Stimulated activated CD4-positive, alpha-beta T cell treated with anti-CD3 and anti-CD28 coated beads, Interleukin-1b, Interleukin-23, amount 100 ng/mL, for 4 hours (primary cell): ENCODE data around the gene DHRSX.
"Not testable (repeated sequence)": the region's sequence is repeated elsewhere in the genome, so short reads cannot be mapped to it uniquely, and the experiment has no call there.

Source experiments
- DNase-seq, 2 donors: peaks; one replicate each; pipeline ENCODE4 v3.0.0-alpha.2; 2020; ENCODE audit warnings: low read depth in 2 of 2

The DHRSX gene

DNA sequence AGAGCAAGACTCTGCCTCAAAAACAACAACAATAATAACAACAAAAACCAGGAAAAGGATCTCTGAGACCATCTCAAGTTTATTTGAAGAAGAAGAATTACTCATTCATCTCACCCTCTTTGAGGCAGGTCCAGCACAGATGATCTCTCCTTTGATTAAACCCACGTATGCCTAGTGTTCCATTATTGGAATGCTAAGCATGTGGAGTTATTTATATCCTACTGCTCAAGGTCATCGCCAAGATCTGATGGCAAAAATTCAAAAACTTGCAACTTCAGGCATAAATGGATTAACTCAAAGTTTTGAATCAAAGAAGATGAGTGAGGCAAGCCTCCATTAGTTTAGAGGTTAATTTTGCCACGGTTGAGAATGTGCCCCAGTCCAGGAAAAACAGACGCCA is 184.2 kb downstream of the DHRSX start:
- no peak for DNase-seq

DNA sequence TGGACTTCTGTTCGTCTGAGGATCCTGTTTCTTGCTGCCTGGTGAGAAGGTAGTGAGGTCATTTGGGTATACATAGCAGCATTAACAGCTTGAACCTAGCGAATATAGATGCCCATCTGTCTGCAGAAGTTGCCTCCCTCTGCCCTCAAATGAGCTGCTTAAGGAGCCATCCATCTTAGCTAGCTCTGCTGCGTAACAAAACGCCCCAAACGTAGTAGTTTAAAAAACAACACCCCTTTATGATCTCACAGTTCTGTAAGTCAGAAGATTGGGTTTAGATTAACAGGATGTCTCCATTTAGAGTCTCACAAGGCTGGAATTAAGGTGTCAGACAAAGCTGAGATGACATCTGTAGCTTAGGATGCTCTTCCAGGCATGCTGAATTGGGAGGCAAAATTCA is 185.3 kb downstream of the DHRSX start:
- no peak for DNase-seq

DNA sequence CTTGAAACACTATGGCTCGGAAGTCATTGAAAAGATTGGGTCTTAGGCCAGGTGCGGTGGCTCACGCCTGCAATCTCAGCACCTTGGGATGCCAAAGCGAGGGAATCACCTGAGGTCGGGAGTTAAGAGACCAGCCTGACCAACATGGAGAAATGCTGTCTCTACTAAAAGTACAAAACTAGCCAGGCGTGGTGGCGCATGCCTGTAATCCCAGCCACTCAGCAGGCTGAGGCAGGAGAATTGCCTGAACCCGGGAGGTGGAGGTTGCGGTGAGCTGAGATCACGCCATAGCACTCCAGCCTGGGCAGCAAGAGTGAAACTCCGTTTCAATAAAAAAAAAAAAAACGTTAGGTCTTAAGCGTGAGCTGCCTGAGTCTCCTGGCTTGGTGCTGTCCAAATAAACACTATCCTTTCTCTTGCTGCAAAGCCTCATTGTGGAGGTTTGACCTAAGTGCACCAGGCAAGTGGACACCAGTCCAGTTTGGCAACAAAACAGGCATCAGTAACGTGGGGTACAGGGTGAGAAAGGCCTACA is 185.9 kb downstream of the DHRSX start:
- no peak for DNase-seq

DNA sequence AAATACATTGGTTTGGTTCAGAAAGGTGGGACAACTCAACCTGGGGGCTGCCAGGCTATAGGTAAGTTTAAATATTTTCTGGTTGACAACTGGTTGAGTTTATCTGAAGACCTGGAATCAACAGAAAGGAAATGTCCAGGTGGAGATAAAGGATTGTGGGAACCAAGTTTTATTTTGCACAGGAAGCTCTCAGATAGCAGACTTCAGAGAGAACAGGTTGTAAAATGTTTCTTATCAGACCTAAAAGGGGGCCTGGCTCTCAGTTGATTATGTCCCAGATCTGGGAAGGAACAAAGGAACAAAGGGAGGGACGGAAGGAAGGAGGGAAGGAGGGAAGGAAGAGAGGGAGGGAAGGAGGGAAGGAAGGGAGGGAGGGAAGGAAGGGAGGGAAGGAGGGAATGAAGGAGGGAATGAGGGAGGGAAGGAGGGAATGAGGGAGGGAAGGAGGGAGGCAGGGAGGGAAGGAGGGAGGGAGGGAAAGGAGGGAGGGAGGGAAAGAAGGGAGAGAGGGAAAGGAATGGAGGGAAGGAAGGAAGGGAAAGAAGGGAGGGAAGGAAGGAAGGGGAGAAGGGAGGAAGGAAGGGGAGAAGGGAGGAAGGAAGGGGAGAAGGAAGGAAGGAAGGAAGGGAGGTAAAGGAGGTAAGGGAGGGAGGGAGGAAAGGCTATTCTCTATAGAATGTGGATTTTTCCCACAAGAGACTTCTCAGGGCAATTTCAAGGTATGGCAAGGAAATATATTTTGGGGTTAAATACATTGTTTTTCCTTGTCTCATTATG is 186.7 kb downstream of the DHRSX start:
- no peak for DNase-seq

DNA sequence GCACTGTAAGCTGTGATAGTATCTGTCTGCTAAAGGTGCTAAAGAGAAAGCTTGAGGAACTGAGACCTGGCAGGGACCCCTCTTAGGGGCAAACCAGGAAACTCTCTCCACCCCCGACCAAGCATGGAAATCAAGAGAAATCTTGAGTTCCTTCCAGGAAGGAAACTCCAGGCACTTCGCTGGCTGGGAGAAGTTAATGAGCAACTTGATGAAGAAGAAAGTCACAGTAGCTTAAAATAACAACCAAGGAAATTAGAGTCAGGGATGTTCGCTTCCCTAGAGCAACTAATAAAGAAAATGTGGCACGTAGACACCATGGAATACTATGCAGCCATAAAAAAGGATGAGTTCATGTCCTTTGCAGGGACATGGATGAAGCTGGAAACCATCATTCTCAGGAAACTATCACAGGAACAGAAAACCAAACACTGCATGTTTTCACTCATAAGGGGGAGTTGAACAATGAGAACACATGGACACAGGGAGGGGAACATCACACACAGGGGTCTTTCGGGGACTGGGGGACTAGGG is 188.7 kb downstream of the DHRSX start:
- DNase-seq: not testable (repeated sequence)

DNA sequence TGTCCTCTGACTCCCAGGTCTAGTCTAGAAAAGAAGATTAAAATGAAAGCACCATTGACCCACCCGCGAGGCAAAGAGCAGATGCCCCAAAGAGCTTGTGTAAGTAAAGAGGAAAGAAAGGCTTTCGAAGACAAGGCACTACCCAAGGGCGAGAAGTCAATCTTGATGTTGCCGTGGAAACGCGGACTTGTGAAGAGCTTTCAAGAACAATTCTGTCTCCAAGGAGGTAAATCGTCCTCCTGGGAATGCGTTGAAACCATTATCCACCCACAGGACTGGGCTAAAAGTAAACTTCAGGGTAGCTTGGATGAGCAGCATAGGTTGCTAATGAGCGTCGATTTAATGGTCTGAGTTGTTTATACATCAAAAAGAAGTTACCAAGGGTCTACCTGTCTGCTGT is 189.3 kb downstream of the DHRSX start:
- DNase-seq: no peak

DNA sequence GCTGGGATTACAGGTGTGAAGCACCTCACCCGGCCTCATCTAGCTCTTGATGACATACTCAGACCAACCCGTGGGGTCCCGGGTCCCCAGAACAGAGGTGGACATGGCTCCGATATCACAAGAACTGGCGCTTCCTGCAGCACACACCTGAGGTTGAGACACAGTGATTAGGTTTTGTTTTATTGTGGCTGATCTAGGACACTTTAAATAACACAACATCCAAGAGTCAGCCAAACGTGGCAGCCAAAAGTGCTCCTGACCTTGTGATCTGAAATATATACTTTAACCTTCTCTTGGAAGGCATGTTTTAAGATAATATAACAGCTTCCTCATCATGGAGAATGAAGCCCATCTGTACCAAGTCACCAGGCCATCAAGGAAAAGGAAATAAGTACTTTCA is 198.9 kb downstream of the DHRSX start:
- DNase-seq: no peak

DNA sequence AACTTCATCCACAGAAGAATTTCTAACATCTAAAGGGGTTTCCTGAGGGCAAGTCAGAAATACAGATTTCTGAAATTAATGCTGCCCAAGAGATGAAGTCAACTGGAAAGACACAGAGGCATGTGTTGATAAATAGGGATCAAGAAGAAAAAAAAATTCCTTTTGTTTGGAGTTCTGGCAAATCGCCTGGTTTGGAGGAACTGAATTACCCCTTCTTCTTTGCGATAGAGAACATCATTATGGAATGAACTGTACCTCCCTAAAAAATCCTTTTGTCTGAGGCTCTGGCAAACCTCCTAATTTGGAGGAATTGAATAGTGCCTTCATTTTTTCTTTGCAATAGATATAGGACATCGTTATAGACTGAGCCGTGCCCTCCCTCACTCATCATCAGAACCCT is 200.9 kb downstream of the DHRSX start:
- DNase-seq: no peak

DNA sequence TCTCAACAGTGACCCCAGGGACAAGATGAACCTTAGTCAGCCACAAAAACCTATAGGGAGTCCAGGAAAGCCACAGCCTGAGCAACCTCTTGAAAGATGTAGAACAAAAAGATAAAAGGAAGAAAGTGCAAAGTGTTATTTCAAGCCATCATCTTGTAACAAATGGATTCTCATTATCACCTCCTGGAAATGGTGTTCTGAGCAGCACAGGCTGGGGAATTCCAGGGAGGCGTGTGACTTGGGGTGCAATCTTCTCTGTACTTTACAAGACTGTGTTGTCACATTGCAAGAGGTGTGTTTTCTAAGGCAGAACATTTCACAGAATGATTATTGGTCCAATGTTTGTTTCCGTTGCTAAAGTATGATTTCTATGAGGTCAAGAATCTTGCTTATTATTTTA is 214.0 kb downstream of the DHRSX start:
- DNase-seq: no peak

DNA sequence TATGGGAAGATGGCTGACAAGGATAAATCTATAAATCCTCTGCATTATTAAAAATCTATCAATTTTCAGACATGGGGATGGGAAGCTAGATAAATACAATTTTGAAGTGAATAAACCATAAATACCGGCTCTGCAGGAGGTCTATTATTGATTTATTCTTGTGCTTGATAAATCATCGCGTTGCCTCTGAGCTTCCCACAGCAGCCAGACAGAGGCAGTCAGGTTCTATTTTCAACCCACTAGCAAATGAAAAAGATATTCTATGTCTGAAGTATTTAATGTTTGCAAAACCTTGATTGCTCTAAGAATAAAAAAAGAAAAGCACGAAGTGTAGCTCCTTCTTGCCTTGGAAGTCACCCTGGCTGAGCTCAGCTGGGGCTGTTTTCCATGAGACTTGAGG is 216.2 kb downstream of the DHRSX start:
- DNase-seq: no peak

DNA sequence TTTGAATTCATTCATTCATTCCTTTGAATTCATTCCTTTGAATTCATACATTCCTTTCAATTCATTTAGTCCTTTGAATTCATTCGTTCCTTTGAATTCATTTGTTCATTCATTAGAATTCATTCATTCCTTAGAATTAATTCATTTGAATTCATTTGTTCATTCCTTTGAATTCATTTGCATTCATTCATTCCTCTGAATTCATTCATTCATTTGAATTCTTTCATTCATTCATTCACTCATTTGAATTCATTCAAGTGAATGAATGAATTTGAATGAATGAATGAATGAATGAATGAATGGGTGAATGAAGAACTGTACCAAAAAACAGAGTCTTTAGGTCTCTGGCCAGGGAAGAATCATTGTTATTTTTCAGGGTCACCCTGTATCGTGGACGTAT is 216.6 kb downstream of the DHRSX start:
- no peak for DNase-seq

DNA sequence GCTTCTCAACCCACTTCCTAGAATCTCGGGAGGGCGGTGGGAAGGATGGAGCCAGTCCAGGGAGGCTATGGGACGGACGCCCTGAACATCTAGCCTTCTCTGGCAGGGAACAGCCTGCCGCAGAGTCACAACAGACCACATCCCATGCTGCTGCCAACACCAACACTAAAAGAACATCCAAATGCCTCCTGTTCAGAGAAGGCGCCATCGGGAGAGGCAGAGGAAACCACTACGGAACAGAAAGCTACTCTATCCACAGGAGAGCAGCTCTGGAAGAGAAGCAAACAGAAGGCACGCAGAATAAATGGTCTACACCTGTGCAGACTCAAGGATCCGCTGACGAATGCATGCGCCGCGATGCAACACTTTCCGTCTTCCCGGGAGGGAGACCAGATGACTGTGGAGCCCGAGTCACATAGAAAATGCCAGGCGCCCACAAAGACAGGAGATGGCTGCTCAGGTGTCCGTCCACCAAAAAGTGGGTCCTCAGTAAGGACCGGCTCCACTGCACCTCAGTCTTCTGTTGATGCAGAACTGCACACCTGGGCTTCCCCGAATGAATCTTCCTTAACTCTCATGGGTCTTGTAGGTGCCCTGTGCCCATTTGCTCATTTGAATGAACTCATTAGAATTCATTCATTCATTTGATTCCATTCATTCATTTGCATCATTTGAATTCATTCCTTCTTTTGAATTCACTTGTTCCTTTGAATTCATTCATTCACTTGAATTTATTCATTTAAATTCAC is 217.5 kb downstream of the DHRSX start:
- DNase-seq: no peak

DNA sequence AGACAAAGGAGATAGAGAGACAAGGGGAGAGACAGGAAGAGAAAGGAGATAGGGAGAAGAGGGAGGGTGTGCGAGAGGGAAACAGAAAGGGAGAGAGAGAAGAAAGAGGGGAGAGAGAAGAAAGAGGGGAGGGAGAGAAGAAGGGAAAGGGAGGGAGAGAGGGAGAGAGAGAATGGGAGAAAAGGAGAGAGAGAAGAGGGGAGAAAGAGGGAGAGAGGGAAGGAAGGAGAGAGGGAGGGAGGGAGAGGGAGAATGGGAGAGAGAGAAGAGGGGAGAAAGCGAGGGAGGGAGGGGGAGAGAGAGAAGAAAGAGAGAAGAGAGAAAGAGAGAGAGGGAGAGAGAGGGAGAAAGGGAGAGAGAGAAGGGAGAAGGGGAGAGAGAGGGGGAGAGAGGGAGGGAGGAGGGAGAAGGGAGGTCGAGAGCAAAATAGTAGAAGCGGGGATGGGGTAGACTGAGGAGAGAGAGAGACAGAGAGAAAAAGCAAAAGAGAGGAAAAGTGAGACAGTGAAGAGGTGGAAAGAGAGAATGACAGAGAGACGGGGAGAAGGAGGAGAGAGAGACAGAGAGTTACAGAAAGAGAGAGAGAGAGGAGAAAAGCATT is 218.2 kb downstream of the DHRSX start:
- no peak for DNase-seq

DNA sequence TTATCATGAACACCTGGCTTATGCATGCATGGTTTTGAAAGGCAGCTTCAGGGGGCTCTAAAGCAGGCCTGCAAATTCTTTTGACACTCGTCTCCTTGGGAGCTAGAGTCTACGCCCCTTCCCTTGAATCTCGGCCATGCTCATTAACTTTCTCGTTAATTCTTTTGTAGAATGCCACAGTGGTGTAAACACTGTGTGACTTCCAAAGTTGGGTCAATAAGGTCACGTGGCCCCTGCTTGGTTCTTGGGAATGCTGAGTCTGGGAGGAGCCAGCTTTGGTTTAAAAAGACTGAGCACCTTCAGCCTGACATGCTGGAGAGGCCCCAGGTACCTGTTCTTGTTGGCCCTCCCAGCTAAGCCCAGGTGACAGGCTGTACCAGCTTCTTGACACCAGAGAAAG is 228.4 kb downstream of the DHRSX start:
- DNase-seq: no peak

DNA sequence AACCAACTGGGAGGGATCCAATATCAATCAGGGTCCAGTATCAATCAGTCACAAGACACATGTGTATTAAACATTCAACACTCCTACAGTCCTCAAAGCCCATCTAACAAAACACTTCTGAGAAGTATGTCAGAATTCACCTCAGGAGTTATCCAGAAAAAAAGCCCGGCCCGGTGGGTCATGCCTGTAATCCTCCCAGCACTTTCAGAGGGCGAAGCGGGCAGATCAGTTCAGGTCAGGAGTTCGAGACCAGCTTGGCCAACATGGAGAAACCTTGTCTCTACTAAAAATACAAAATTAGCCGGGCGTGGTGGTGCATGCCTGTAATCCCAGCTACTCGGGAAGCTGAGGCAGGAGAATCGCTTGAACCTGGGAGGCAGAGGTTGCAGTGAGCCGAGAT is 229.2 kb downstream of the DHRSX start:
- not testable (repeated sequence) for DNase-seq

DNA sequence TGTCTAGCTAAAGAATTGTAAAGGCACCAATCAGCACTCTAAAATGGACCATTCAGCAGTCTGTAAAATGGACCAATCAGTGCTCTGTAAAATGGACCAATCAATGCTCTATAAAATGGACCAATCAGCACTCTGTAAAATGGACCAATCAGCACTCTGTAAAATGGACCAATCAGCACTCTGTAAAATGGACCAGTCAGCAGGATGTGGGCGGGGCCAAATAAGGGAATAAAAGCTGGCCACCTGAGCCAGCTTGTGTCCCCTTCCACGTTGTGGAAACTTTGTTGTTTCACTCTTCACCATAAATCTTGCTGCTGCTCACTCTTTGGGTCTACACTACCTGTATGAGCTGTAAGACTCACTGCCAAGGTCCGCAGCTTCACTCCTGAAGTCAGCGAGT is 230.0 kb downstream of the DHRSX start:
- DNase-seq: not testable (repeated sequence)

DNA sequence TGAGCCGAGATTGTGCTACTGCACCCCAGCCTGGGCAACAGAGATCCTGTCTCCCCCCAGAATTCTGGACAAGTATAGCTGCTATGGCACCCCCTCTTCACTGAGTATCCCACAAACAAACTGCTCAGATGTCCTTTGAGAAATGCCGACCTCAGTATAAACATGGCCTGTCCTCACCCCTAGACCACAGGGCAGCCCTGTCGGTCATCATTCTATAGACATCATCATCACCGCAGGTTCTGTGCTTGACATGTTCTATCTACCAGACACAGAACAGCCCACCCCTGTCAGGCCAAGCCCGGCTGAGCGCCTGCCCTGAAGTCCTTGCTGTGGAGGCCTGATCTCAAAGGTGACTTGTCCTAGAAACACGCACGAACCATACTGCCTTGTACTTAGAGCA is 232.9 kb downstream of the DHRSX start:
- DNase-seq: no peak

DNA sequence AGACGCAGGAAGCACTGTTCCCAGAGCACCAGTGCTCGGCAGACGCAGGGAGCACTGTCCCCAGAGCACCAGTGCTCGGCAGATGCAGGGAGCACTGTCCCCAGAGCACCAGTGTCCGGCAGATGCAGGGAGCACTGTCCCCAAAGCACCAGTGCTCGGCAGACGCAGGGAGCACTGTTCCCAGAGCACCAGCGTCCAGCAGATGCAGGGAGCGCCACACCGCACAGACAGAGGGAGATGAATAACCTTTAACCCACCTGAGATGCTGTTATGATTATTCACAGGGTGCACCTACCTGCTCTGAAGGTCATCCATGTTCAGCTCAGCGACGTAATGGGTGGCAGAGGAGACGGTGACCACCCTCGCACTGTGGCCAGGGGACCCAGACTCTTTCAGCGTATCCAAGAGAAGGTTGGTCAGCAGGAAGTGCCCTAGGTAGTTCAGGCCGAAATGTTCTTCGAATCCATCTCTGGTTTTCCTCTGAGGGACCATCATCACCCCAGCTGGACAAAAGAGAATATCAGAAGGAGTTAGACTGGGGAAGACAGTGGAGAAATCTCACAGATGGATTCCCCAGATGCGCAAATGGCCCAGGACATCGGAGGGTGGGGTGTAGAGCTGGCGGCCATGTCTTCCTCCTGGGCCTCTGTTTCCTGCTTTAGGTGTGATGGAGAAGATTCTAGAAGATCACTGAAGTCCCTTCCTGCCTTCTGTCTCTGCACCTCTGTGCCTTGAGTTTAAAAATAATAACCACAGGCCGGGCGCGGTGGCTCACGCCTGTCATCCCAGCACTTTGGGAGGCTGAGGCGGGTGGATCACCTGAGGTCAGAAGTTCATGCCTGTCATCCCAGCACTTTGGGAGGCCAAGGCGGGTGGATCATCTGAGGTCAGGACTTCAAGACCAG is 234.1 kb downstream of the DHRSX start:
- no peak for DNase-seq

DNA sequence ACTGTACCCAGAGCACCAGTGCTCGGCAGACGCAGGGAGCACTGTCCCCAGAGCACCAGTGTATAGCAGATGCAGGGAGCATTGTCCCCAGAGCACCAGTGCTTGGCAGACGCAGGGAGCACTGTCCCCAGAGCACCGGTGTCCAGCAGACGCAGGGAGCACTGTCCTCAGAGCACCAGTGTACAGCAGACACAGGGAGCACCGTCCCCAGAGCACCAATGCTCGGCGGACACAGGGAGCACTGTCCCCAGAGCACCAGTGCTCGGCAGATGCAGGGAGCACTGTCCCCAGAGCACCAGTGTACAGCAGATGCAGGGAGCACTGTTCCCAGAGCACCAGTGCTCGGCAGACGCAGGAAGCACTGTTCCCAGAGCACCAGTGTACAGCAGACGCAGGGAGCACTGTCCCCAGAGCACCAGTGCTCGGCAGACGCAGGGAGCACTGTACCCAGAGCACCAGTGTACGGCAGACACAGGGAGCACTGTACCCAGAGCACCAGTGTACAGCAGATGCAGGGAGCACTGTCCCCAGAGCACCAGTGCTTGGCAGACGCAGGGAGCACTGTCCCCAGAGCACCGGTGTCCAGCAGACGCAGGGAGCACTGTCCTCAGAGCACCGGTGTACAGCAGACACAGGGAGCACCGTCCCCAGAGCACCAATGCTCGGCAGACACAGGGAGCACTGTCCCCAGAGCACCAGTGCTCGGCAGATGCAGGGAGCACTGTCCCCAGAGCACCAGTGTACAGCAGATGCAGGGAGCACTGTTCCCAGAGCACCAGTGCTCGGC is 234.9 kb downstream of the DHRSX start:
- not testable (repeated sequence) for DNase-seq

DNA sequence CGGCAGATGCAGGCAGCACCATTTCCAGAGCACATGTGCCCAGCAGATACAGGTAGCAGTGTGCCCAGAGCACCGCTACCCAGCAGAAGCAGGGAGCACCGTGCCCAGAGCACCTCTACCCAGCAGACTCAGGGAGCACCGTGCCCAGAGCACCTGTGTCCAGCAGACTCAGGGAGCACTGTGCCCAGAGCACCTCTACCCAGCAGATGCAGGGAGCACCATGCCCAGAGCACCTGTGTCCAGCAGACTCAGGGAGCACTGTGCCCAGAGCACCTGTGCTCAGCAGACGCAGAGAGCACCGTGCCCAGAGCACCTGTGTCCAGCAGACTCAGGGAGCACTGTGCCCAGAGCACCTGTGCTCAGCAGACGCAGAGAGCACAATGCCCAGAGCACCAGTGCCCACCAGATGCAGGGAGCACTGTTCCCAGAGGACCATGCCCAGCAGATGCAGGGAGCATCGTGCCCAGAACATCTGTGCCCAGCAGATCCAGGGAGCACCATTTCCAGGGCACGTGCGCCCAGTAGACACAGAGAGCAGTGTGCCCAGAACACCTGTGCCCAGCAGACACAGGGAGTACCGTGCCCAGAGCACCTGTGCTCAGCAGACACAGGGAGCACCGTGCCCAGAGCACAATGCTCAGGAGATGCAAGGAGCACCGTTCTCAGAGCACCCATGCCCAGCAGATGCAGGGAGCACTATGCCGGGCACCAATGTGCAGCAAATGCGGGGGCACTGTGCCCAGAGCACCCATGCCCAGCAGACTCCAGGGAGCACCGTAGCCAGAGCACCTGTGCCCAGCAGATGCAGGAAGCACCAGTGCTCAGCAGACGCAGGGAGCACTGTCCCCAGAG is 236.4 kb downstream of the DHRSX start:
- DNase-seq: no peak
